Measurements from ENCODE around the gene ATCAY. TPM values are rescaled to one million over a fixed set of nuclear protein-coding genes. Genes with fewer than 3 reads are reported as not detected.
"Not testable (repeated sequence)": the region's sequence is repeated elsewhere in the genome, so short reads cannot be mapped to it uniquely, and the experiment has no call there.

ATCAY gene
- total RNA-seq, 4 donors from 2014 or later, result not detected

GRCh38 chr19:3949997-3950859 is 69.7 kb downstream of the ATCAY start:
- Histone ChIP-seq H3K27ac (peak overlapping the region; percentile 98 to 99 (median 99)), H3K4me3 (peak overlapping the region; percentile 74 to 85 (median 80)), H3K36me3 (no peaks in the 10 kb centered on the region), H3K4me1 (peaks cover 39 to 55% of the 10 kb centered on the region in 2 donors), H3K9me3 (no peaks in the 10 kb centered on the region), H3K27me3 (no peaks in the 10 kb centered on the region)
- no peak for ATAC-seq
- intact Hi-C loops (cut with DNase I; ENCODE audit: low total_unique reads) (loop anchor here (2.0 to 10.0 kb wide), 2 partner anchors 17 to 565 kb away; partner anchors contain the start of genes NMRK2 and PLIN4), in situ Hi-C loops (cut with MboI; ENCODE audit: low sequenced_read_pairs in 4 of 4) (no loop called here)
- TF ChIP-seq POLR2A (IDR thresholded peaks at IDR 0.05), result peak in 1 of 2 donors; percentile 9
- TF ChIP-seq CTCF (IDR thresholded peaks at IDR 0.05 in 4 of 5, conservative IDR thresholded peaks at IDR 0.05 in 1 of 5), result no peak
- DNase-seq, result peak in 1 of 2 donors; percentile 57

- peak overlapping the region; percentile 74 to 85 (median 80) for H3K4me3 ChIP-seq
- H3K4me1 ChIP-seq, result peaks cover 32 to 48% of the 10 kb centered on the region in 2 donors
- ATAC-seq, result peak; percentile 61 to 71
- no peaks in the 10 kb centered on the region for H3K27me3 ChIP-seq
- in situ Hi-C loops (cut with MboI; ENCODE audit: low sequenced_read_pairs in 4 of 4) (no loop called here), intact Hi-C loops (cut with DNase I; ENCODE audit: low total_unique reads) (loop anchor here (2.0 to 10.0 kb wide), 2 partner anchors 18 to 564 kb away; partner anchors contain the start of genes NMRK2 and PLIN4)
- peaks cover 0 to 6% of the 10 kb centered on the region in 2 donors for H3K36me3 ChIP-seq
- H3K9me3 ChIP-seq, result no peaks in the 10 kb centered on the region
- H3K27ac ChIP-seq, result peak overlapping the region; percentile 98 to 99 (median 99)
- peak; percentile 92 to 97 for DNase-seq
- peak; percentile 87 to 92 for TF ChIP-seq POLR2A (IDR thresholded peaks at IDR 0.05)
- no peak for TF ChIP-seq CTCF (IDR thresholded peaks at IDR 0.05 in 4 of 5, conservative IDR thresholded peaks at IDR 0.05 in 1 of 5)
These were observed 70.7 kb downstream of the ATCAY start for GRCh38 chr19:3950871-3951861.

- ATAC-seq, result peak in 1 of 2 donors; percentile 0
- not testable (repeated sequence) for H3K27me3 ChIP-seq
- H3K27ac ChIP-seq, result peak overlapping the region; percentile 98 to 99 (median 99)
These were observed 72.3 kb downstream of the ATCAY start for GRCh38 chr19:3952755-3953276.

GRCh38 chr19:3954107-3954506 is 73.6 kb downstream of the ATCAY start:
- Histone ChIP-seq H3K4me3 (no peak overlapping the region), H3K27me3 (no peaks in the 10 kb centered on the region), H3K9me3 (no peaks in the 10 kb centered on the region), H3K36me3 (peaks cover 0 to 23% of the 10 kb centered on the region in 2 donors), H3K4me1 (peaks cover 30 to 46% of the 10 kb centered on the region in 2 donors), H3K27ac (peak overlapping the region; percentile 98 to 99 (median 99))
- peak; percentile 35 to 46 for ATAC-seq
- DNase-seq, result peak; percentile 80 to 91
- in situ Hi-C loops (cut with MboI; ENCODE audit: low sequenced_read_pairs in 4 of 4), result no loop called here
- no peak for TF ChIP-seq CTCF (IDR thresholded peaks at IDR 0.05 in 4 of 5, conservative IDR thresholded peaks at IDR 0.05 in 1 of 5)
- peak in 1 of 2 donors; percentile 10 for TF ChIP-seq POLR2A (IDR thresholded peaks at IDR 0.05)
- intact Hi-C loops (cut with DNase I; ENCODE audit: low total_unique reads), result loop anchor here (2.0 to 10.0 kb wide), 3 partner anchors 15 to 561 kb away; partner anchors contain the start of gene PLIN4

More at GRCh38 chr19:3952755-3953276, 72.3 kb downstream of the ATCAY start:
- H3K4me3 ChIP-seq; DNase-seq; H3K9me3 ChIP-seq; in situ Hi-C loops (cut with MboI; ENCODE audit: low sequenced_read_pairs in 4 of 4): not testable (repeated sequence)
- intact Hi-C loops (cut with DNase I; ENCODE audit: low total_unique reads), result loop anchor here (10.0 kb wide), 1 partner anchor 562 kb away; the partner anchor contains the start of gene PLIN4
- peaks cover 32 to 46% of the 10 kb centered on the region in 2 donors for H3K4me1 ChIP-seq
- H3K36me3 ChIP-seq, result peaks cover 0 to 13% of the 10 kb centered on the region in 2 donors

GRCh38 chr19:3955276-3955675 is 74.8 kb downstream of the ATCAY start:
- ATAC-seq; in situ Hi-C loops (cut with MboI; ENCODE audit: low sequenced_read_pairs in 4 of 4): not testable (repeated sequence)
- peak overlapping the region; percentile 98 to 99 (median 99) for H3K27ac ChIP-seq

More at GRCh38 chr19:3955276-3955675, 74.8 kb downstream of the ATCAY start:
- peaks cover 30 to 37% of the 10 kb centered on the region in 2 donors for H3K4me1 ChIP-seq
- H3K27me3 ChIP-seq, H3K9me3 ChIP-seq, DNase-seq, H3K4me3 ChIP-seq: not testable (repeated sequence)
- H3K36me3 ChIP-seq, result peaks cover 0 to 35% of the 10 kb centered on the region in 2 donors
- intact Hi-C loops (cut with DNase I; ENCODE audit: low total_unique reads), result loop anchor here (2.0 to 10.0 kb wide), 3 partner anchors 14 to 560 kb away; partner anchors contain the start of gene PLIN4

All from gastrocnemius medialis (tissue), 4 donors.